Measurements from ENCODE around the gene KAZN. TPM values are rescaled to one million over a fixed set of nuclear protein-coding genes. Genes with fewer than 3 reads are reported as not detected.

The KAZN gene
- total RNA-seq, 8 experiments from 2014 or later, result 16.9 to 31.4 (median 21.4) TPM

GRCh38 chr1:15088281-15088971 is 489.9 kb downstream of the KAZN start:
- ATAC-seq (replicated peaks in 6 of 8), result peak; percentile 78 to 92 (median 88)
- peak overlapping the region; percentile 54 to 73 for H3K27ac ChIP-seq
- WGBS, 10 experiments, result 0 to 4% (median 0%) methylated on average over 1 to 12 of the region's 16 CpGs; no CpG with 5 or more reads in 5 of the 10 experiments
- in situ Hi-C loops (cut with MboI; ENCODE audit: low pct_unique_long_range_greater_than_20kb in 2 of 9, low sequenced_read_pairs in 9 of 9, unreplicated experiment in 9 of 9), result no loop called here
- no peak overlapping the region for H3K4me3 ChIP-seq
- peaks cover 45 to 47% of the 10 kb centered on the region in 2 donors for H3K4me1 ChIP-seq (replicated peaks in 1 of 2)

- 48 to 100% (median 81%) methylated on average over 1 to 3 of the region's 4 CpGs for WGBS, 10 experiments
- peak in 4 of 8 experiments; percentile 1 to 42 (median 4) for ATAC-seq (replicated peaks in 6 of 8)
- in situ Hi-C loops (cut with MboI; ENCODE audit: low pct_unique_long_range_greater_than_20kb in 2 of 9, low sequenced_read_pairs in 9 of 9, unreplicated experiment in 9 of 9), result no loop called here
- peak overlapping the region; percentile 54 to 73 for H3K27ac ChIP-seq
- H3K4me3 ChIP-seq, result no peak overlapping the region
- peaks cover 54 to 55% of the 10 kb centered on the region in 2 donors for H3K4me1 ChIP-seq (replicated peaks in 1 of 2)
Observed at GRCh38 chr1:15089258-15089992, 490.9 kb downstream of the KAZN start.

GRCh38 chr1:15090373-15090772 is 491.9 kb downstream of the KAZN start:
- peak overlapping the region; percentile 3 to 10 for H3K27ac ChIP-seq
- peaks cover 54 to 55% of the 10 kb centered on the region in 2 donors for H3K4me1 ChIP-seq (replicated peaks in 1 of 2)
- 0 to 80% (median 20%) methylated on average over 1 to 9 of the region's 13 CpGs; no CpG with 5 or more reads in 3 of the 10 experiments for WGBS, 10 experiments
- peak in 6 of 8 experiments; percentile 10 to 59 (median 48) for ATAC-seq (replicated peaks in 6 of 8)
- in situ Hi-C loops (cut with MboI; ENCODE audit: low pct_unique_long_range_greater_than_20kb in 2 of 9, low sequenced_read_pairs in 9 of 9, unreplicated experiment in 9 of 9), result no loop called here
- H3K4me3 ChIP-seq, result no peak overlapping the region

DNA sequence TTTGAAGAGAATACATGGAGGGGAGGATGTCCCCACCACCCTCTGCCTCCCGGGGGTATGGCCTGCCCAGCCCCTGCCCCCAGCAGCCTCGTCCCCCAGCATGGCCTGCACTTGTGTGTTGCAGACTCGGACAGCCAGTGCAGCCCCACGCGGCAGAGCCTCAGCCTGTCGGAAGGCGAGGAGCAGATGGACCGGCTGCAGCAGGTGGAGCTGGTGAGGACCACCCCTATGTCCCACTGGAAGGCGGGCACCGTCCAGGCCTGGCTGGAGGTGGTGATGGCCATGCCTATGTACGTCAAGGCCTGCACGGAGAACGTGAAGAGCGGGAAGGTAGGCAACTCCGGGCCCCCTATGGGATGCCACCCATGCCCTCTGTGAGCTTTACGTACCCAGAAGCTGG is 495.6 kb downstream of the KAZN start:
- WGBS, 10 experiments, result 67 to 84% (median 80%) methylated on average over 1 to 11 of the region's 16 CpGs; no CpG with 5 or more reads in 5 of the 10 experiments
- no peak for ATAC-seq (replicated peaks in 6 of 8)
- Histone ChIP-seq H3K27ac (no peak overlapping the region), H3K4me1 (replicated peaks in 1 of 2) (peaks cover 45 to 50% of the 10 kb centered on the region in 2 donors), H3K4me3 (no peak overlapping the region)
- in situ Hi-C loops (cut with MboI; ENCODE audit: low pct_unique_long_range_greater_than_20kb in 2 of 9, low sequenced_read_pairs in 9 of 9, unreplicated experiment in 9 of 9), result no loop called here

DNA sequence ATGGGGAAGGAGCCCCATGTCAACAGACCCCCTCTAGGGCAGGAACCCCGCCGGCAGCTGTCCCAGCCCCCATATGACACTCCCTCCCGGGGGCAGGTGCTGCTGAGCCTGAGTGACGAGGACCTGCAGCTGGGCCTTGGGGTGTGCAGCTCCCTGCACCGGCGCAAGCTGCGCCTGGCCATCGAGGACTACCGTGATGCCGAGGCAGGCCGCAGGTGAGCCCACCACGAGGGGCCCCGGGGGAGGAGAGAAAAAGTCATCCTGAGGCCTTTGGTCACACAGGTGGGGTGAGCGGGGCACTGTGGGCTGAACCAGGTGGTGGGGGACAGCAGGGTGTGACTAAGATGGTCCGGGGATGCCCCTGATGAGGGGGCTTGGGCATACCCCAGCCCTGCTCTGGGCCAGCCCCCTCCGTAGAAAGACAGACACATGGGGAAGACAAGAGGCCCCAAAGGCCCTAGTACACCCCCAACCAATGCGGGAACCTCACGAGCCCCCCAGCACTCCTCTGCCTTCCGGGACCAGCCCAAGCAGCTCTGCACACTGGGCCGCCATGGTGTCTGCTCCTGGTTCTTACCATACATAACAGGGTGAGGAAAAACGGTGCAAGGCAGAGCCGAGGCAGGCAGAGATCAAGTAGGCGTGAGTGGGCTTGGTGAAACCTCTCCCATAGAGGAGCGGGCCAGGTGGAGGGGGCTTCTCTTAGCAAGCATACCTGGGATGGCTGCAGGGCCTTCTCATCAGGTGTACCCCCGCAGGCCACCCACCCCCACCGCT is 496.4 kb downstream of the KAZN start:
- no peak overlapping the region for H3K27ac ChIP-seq
- no peak overlapping the region for H3K4me3 ChIP-seq
- ATAC-seq (replicated peaks in 6 of 8), result no peak
- H3K4me1 ChIP-seq (replicated peaks in 1 of 2), result peaks cover 45 to 50% of the 10 kb centered on the region in 2 donors
- 93 to 100% methylated on average over 3 to 4 of the region's 26 CpGs; no CpG with 5 or more reads in 8 of the 10 experiments for WGBS, 10 experiments
- in situ Hi-C loops (cut with MboI; ENCODE audit: low pct_unique_long_range_greater_than_20kb in 2 of 9, low sequenced_read_pairs in 9 of 9, unreplicated experiment in 9 of 9), result no loop called here

- H3K27ac ChIP-seq, result no peak overlapping the region
- peaks cover 45 to 48% of the 10 kb centered on the region in 2 donors for H3K4me1 ChIP-seq (replicated peaks in 1 of 2)
- in situ Hi-C loops (cut with MboI; ENCODE audit: low pct_unique_long_range_greater_than_20kb in 2 of 9, low sequenced_read_pairs in 9 of 9, unreplicated experiment in 9 of 9), result no loop called here
- ATAC-seq (replicated peaks in 6 of 8), result no peak
- whole genome bisulfite sequencing, 10 experiments, result 33 to 89% (median 80%) methylated on average over 1 to 2 of the region's 6 CpGs; no CpG with 5 or more reads in 5 of the 10 experiments
- H3K4me3 ChIP-seq, result no peak overlapping the region
Observed at GRCh38 chr1:15095496-15095875, 497.0 kb downstream of the KAZN start.

DNA sequence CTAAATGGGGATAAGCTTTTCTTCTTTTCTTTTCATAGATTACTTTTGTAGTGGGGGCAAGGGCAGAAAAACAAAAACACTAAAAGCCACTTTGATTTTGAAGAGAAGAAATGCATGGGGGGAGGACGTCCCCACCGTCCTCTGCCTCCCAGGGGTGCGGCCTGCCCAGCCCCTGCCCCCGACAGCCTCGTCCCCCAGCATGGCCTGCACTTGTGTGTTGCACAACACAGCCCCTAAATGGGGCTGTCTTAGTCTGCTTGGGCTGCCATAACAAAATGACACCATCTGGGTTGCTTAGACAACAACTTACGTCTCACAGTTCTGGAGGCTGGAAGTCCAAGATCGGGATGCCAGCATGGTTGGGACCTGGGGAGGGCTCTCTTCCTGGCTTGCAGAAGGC is 497.8 kb downstream of the KAZN start:
- H3K4me3 ChIP-seq, result no peak overlapping the region
- no peak overlapping the region for H3K27ac ChIP-seq
- peaks cover 42% of the 10 kb centered on the region in 2 donors for H3K4me1 ChIP-seq (replicated peaks in 1 of 2)
- in situ Hi-C loops (cut with MboI; ENCODE audit: low pct_unique_long_range_greater_than_20kb in 2 of 9, low sequenced_read_pairs in 9 of 9, unreplicated experiment in 9 of 9), result no loop called here
- 85 to 94% (median 93%) methylated on average over 4 to 5 of the region's 7 CpGs; no CpG with 5 or more reads in 6 of the 10 experiments for WGBS, 10 experiments
- no peak for ATAC-seq (replicated peaks in 6 of 8)

- in situ Hi-C loops (cut with MboI; ENCODE audit: low pct_unique_long_range_greater_than_20kb in 2 of 9, low sequenced_read_pairs in 9 of 9, unreplicated experiment in 9 of 9), result no loop called here
- H3K4me1 ChIP-seq (replicated peaks in 1 of 2), result peaks cover 32 to 33% of the 10 kb centered on the region in 2 donors
Observed at GRCh38 chr1:15098176-15099125, 500.0 kb downstream of the KAZN start.

GRCh38 chr1:15099441-15100120 is 501.1 kb downstream of the KAZN start:
- WGBS, 10 experiments, result 22 to 86% (median 58%) methylated on average over 2 to 7 of the region's 15 CpGs; no CpG with 5 or more reads in 3 of the 10 experiments
- H3K27ac ChIP-seq, result no peak overlapping the region
- H3K4me1 ChIP-seq (replicated peaks in 1 of 2), result peaks cover 24% of the 10 kb centered on the region in 2 donors
- H3K4me3 ChIP-seq, result no peak overlapping the region
- in situ Hi-C loops (cut with MboI; ENCODE audit: low pct_unique_long_range_greater_than_20kb in 2 of 9, low sequenced_read_pairs in 9 of 9, unreplicated experiment in 9 of 9), result loop anchor here in 2 of 9 experiments (25.0 kb wide), 1 partner anchor 1137 kb away; no protein-coding TSS in a partner anchor
- ATAC-seq (replicated peaks in 6 of 8), result peak in 4 of 8 experiments; percentile 26 to 31 (median 28)

More at GRCh38 chr1:15098176-15099125, 500.0 kb downstream of the KAZN start:
- WGBS, 10 experiments, result 33 to 93% (median 87%) methylated on average over 2 to 14 of the region's 15 CpGs; no CpG with 5 or more reads in 3 of the 10 experiments
- H3K4me3 ChIP-seq, result no peak overlapping the region
- H3K27ac ChIP-seq, result no peak overlapping the region
- peak in 2 of 8 experiments; percentile 3 to 11 for ATAC-seq (replicated peaks in 6 of 8)

DNA sequence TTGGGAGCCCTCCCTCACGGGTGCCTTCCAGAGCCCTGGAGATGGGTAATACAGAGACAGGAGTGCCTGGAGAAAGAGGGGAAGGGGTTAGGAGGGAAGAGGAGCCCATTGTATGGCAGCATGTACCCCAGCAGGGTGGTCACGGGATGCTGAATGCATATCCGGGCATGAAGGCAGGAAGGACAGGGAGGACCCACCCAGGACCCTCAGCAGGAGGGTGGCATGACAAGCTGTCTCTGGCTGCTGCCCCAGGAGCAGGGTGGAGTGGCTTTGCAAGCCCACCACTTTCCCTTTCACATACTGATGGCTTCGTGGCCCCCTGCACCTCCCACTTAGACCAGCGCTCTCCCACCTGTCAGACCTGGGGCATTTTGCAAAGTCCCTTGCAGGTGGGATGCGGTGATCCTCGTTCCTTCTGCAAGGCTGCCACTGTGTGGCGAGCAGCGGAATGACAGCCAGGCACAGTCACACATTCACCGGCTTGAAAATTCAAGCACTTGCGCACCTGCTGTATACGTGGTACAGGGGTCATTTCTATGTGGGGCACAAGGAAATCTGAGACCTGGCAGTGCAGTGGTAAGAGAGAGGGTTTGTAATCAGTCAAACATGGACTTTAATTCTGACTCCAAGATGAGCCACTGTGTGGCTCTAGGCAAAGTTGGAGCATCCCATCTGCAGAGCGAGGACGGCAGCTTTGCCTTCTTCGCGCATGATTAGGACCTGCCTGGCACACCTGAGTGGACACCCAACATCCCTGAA is 501.8 kb downstream of the KAZN start:
- peak; percentile 69 to 88 (median 79) for ATAC-seq (replicated peaks in 6 of 8)
- H3K27ac ChIP-seq, result no peak overlapping the region
- H3K4me3 ChIP-seq, result no peak overlapping the region
- WGBS, 10 experiments, result 0 to 25% (median 17%) methylated on average over 2 to 11 of the region's 16 CpGs; no CpG with 5 or more reads in 4 of the 10 experiments
- H3K4me1 ChIP-seq (replicated peaks in 1 of 2), result peaks cover 24% of the 10 kb centered on the region in 2 donors
- in situ Hi-C loops (cut with MboI; ENCODE audit: low pct_unique_long_range_greater_than_20kb in 2 of 9, low sequenced_read_pairs in 9 of 9, unreplicated experiment in 9 of 9), result loop anchor here in 2 of 9 experiments (25.0 kb wide), 1 partner anchor 1138 kb away; no protein-coding TSS in a partner anchor
